T1000 (cell line): ENCODE results near the gene AP1M1.

ENCODE experiments used
- DNase-seq: peaks from one replicate; lab custom pipeline; 2025; ENCODE audit warnings: mixed read lengths; lab: John Stamatoyannopoulos, UW

The AP1M1 gene

GRCh38 chr19:16185768-16186123, 12.0 kb upstream of the AP1M1 start:
- no peak for DNase-seq

GRCh38 chr19:16188521-16188920, 9.2 kb upstream of the AP1M1 start:
- DNase-seq: no peak

DNA sequence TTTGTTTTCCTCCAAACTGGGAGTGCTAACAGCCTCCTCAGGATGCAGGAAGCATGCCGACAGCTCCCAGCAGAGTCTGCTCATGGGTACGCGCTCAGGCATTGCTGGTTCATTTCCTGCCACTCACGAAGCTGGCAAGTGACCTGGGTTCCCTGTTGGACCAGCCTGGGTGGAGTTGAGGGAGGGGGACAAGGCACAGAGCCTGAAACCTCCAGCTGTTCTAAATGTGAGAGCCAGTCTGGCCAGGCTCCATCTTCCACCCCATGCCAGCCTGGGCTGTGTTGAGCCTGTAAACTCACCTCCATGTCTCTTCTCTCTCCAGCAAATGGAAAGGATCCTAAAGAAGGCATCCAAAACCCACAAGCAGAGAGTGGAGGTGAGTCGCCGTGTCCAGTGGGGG, 7.5 kb upstream of the AP1M1 start:
- no peak for DNase-seq

GRCh38 chr19:16190736-16191135, 7.0 kb upstream of the AP1M1 start:
- DNase-seq: no peak

GRCh38 chr19:16191216-16191908, 6.3 kb upstream of the AP1M1 start:
- DNase-seq: no peak

DNA sequence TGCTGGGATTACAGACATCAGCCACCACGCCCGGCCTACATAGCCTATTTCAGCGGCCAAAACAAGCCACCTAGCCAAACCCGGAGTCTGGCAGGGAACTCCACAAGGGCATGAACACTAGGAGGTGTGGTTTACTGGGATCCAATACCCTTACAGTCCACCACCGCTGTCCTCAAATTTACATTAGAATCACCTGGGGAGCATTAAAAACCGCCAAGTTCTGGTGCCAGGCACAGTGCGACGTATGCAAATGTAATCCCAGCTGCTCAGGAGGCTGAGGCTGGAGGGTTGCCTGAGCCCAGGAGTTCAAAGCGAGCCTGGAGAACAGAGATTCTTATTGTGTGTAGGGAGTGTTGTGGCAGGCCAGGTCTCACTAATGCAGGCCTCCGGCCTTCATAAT, 4.2 kb upstream of the AP1M1 start:
- no peak for DNase-seq

GRCh38 chr19:16197188-16197621, 506 bp upstream of the AP1M1 start:
- peak; percentile 70 for DNase-seq

- DNase-seq: peak; percentile 30
Observed at GRCh38 chr19:16198370-16198651, 600 bp downstream of the AP1M1 start.

GRCh38 chr19:16199275-16199932, 1.7 kb downstream of the AP1M1 start:
- no peak for DNase-seq

DNA sequence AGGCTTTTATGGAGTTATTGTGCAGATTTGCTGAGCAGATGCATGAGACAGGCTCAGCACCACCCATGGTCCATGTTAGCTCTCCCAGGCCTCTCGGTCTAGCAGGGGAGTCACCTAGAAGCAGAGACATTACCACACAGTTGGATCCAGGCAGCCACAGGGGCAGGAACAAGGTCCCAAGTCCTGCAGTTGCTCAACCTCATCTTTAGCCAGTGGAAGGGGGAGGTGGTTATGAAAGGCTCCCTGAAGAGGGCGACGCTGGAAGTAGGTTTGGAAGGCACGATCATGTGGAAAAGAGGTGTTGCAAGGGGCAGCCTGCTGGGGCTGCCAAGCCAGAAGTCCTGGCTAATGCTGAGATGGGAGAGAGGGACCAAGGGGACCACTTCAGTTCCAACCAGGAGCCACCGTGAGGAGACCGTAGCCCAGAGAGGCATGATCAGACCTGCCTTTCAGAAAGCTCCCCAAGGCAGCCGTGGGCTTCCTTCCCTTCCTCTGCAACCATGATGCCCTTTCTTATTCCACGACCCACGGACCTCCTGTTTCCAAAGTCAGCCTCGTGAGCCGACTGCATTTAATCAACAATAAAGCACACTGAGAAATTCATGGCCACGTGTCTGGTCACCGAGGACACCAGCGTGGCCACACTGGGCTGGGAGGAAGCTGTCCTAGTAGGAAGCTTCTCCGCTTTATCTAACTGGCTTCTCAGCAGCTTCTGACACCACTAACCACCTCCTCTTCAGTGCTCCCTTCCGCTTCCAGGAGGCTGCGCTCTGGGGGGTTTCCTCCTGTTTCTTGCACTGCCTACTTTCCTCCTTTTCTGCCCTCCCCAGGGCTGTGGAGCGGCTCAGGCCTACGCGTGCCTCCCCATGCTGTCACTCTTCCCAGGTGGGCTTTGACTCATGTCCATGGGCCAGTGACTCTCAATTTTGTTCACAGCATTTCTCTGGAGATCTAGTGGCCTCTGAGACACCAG, 2.6 kb downstream of the AP1M1 start:
- no peak for DNase-seq

DNA sequence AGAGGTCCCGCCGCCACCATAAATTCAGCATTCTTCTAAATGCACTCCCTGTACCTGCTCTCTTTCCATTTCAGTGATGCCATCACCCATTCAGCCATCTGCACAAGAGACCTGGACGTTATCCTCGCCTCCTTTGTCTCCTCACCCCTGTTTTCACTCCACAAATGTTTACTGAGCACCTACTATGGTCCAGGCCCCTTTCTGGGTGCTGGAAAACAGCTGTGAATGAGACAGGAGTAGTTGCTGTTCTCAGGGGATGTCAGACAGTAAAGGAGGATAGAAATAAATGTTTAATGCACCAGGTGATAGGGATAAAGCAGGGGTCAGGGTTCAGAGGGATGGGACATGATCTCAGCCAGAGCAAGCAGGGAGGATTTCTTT, 3.3 kb downstream of the AP1M1 start:
- DNase-seq: no peak

GRCh38 chr19:16202320-16203255, 4.9 kb downstream of the AP1M1 start:
- DNase-seq: no peak

DNA sequence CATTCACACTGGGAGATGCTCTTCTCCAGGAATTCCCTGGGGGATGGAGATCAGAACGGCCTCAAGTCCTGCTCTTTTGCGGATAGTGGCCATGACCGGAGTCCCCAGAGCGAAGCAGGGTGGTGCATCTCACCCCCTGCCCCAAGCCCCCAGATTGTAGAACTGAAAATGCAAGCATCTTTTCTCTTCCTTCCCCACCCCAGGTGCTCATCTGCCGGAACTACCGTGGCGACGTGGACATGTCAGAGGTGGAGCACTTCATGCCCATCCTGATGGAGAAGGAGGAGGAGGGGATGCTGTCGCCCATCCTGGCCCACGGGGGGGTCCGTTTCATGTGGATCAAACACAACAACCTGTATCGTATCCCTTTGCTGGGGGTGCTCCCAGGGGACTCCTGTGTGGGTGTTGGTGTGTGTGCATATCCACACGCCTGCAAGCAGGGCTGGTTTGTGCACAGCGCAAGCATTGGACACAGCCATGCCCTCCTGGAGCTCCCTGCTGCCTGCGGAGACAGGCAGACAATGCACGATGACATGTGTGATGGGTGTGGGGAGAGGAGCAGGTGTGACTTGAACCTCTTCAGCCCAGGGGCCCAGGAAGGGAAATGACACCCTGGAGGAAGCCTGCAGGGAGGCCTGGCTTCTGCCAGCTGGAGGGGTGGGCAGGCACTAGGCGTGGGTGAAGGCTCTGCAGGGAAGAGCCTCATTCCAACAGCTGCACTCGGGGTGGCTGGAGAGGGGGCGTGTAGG, 5.7 kb downstream of the AP1M1 start:
- no peak for DNase-seq

- no peak for DNase-seq
Observed at GRCh38 chr19:16204005-16204294, 6.2 kb downstream of the AP1M1 start.

DNA sequence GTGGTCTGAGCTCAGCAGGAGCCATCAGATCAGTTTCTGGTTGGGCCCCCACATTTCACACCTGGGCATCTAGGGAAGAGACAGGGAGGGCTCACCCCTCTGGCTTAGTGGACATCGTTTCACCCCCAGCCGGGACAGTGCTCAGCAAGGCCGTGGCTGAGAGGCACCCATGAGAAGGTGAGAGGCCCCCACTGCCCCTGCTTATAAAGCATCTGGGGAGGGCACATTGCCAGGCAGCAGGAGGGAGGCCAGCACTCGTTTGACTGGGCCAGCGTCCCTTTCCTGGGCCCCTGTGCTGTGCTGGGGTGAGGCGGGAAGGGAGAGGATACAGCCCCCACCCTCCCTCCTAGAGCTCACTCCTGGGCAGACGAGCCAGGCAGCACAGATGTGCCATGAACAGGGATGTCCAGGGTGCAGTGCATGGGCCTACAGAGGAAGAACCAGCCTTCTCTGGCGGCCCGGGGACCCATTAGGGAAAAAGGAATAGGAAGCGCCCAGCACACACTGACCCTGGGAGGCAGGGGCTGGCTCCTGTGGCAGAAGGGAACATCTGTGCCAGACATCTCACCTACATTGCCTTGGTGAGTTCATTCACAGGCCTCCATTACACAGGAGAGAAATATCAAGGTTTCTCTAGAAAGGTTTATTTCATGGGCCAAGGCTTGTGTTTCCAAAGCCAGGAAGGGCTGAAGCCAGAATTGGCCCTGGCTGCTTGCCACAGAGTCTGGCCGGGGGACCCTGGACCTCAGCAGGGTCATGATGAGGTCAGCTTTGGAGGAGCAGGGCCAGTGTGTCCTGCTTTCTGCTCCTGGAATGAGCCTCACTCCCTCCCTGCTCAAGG, 7.7 kb downstream of the AP1M1 start:
- DNase-seq: no peak

DNA sequence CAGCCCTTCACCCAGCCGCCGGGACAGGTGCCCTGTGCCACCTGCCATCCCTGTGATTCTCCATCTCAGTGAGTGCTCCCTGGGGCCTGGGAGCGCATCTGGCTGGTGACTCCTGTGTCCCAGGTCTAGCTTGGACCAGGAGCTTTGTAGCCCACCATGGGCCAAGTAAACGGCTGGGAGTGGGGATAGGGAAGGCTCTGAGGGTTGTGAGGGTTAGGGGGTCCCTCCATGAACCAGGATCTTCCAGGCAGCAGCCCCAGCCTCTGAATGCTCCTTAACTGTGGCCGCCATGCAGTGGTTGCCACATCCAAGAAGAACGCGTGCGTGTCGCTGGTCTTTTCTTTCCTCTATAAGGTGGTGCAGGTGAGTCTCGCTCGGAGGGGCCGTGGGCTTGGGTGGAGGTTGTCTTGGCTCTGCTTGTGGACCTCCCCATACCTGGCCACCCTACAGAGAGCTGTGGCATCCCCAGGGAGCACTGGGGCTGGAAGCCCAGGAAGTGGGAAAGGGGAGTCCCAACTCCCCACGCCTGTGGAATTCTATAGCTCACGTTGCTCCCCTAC, 8.4 kb downstream of the AP1M1 start:
- DNase-seq: no peak

DNA sequence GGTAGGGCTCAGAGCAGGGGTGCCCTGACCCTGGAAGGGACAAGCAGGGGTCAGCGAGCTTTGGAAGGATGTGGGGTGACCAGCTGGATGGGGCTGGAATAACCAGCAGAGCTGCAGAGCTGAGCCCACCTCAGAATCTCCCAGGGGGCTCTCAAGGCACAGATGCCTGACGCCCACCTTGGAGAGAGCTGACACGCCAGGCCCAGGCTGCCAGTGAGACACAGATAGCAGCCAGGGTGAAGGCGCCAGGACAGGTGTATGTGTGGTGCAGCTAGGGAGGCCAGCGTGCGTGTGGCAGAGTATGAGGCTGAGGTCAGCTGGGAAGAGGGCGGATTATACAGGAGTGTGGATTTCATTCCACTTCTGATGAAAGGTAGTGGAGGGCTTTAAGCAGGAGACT, 8.9 kb downstream of the AP1M1 start:
- DNase-seq: no peak

DNA sequence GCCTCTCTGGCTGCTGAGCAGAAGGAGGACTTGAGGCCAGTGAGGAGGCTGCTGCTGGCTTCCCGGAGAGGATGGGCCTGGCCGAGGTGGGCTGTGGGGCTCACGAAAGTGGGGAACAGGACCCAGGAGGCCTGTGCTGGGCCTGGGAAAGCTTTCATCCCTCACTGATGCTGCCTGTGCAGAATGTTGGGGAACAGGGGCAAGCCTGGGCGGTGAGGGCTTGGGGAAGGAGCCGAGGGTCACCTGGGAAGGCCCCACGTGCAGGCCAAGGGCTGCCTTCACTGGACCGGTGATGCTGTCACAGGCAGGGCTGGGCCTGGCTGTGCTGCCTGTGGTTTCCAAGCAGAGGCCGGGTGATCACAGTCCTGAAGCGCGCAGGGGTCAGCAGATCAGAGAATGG, 9.4 kb downstream of the AP1M1 start:
- DNase-seq: no peak

DNA sequence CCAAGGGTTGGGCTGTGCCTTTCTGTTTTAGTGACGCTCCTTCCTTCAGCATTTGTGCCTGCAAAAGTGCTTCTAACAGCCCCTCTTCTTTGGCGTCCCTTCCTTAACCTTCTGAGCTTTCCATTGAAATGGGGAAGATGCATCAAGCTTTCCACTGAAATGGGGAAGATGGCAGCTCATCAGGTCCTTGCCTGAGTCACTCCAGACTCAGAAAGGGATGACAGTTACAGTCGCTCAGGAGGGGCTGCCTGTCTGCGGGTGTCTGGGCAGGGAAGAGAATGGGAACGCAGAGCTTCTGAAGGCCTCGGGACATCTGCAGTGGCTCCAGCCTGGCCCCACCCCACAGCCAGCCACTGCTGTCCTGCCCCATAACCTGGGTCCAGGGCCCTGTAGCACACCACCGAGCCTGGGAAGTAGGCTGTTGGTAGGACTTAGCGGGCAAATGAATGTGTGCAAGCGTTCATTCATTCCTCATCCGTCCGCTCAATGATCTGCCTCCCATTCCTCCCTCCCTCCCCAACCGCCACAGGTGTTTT, 9.8 kb downstream of the AP1M1 start:
- DNase-seq: no peak
